NCI-H524 treated with DMSO at 0.1 percent for 48 hours (cell line): ENCODE measurements around the gene TSPAN9.

Source experiments
- DNase-seq: peaks from one replicate; lab custom pipeline; 2025; lab: John Stamatoyannopoulos, UW

TSPAN9 gene

GRCh38 chr12:3296409-3296701, 219.2 kb downstream of the TSPAN9 start:
- no peak for DNase-seq

GRCh38 chr12:3298603-3299002, 221.4 kb downstream of the TSPAN9 start:
- no peak for DNase-seq

- DNase-seq: peak; percentile 14
Measured at GRCh38 chr12:3299929-3300832, 223.0 kb downstream of the TSPAN9 start.

DNA sequence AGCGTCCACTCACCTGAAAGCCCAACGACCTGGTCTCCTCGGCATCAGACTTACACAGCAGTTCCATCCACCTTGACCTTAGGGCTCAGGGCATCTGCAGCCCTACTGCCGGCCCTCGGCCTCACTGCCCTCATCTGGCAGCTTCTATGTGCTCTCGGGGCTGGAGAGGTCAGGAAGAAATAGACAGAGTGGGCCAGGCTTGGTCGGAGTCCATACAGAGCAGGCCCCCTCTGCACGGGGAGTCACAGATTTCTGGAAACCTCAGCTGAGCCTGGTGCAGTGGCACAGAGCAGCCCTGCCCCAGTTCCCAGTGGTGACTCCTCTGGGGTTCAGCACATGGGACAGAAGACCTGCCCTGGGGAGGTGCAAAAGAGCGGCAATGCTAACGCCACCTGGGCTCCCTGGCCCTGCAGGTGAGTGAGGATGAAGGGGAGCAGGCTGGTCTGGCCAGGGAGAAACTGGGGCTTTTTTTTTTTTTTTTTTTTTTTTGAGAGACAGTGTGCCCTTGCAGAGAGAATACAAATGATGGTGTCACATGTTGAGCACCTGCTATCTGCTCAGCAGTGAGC, 223.7 kb downstream of the TSPAN9 start:
- no peak for DNase-seq

DNA sequence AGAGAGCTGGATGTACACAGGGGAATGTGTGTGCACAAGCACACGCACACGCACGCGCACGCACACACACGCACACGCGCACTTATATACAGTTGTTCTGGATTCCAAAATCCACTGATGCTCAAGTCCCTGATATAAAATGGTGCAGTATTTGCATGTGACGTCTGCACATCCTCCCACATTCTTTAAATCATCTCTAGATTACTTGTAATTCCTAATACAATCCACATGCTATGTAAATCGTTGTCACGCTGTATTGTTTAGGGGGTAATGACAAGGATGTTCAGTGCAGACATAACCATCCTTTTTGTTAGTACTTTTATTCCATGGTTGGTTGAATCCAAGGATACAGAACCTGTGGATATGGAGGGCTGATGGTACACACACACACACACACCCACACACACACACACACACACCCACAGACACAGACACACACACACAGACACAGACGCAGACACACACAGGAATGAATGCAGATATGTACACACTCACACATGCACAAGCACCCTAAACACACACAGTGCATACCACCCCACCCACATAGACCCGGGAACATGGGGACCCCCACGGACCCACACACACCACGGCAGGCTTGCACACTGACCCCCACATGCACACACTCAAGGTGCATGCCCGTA, 225.3 kb downstream of the TSPAN9 start:
- no peak for DNase-seq

DNA sequence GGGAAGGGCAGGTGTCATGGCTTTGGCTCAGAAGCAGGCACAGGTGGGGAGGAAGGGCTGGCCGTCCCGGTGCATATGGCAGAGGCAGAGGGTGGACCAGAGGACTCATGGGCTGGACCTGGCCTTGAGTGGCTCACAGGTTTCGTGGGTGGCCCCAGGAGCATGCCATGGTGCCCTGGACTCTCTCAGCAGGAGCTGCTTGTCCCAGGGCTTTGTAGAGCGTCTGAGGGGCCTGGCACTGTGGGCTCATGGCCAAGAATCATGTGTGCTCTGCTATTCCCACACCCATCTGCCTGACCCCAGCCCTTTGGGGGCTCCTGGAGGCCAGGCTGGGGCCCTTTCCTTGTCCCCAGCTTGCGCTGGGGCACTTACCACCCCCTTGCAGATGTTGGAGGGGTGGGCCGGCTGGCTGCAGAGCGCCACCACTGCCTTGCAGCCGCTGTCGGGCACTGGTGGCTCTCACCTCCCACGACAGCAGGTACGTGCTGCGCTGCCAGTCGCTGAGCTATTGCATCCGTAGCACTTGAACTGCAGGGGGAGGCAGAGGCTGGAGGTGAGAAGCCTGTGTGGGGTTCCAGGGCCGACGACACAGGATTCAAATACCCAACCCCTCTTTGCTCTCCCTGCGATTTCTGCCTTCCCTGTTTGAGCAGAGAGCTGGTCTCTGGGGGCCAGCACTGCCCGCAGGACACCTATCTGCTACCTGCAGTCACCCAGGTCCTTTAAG, 226.4 kb downstream of the TSPAN9 start:
- DNase-seq: no peak

DNA sequence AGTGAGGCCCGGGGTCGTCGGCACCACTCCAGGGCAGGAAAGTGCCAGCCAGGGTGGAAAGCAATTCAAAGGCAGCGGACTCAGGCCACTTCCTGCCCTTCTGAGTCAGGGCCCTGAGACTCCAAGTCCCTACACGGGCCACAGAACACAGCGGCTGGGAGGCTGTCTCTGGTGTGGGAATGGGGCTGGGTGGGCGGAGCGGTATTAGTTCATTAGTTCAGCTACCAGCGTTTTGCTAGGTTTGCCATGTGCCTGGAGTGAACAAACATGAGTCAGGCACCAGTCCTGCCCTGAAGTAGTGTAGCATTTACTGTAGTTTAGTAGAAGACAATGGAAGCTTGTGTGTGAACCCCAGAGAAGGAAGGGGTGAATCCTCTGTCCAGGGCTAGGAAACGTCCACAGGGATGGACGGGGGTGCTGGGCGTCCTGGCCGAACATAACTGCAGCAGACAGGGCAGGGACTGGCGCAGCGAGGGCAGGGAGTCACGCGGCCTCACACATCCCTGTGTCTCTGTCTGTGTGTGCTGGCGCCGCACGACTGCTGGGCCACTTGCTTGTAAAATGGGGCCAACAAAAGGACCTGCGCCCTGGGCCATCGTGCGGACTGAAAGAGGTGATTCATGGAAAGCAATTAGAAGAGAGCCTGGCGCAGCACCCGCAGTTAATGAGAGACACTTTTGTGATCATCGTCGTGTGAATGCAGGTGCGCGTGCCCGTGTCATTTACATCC, 227.4 kb downstream of the TSPAN9 start:
- DNase-seq: no peak

GRCh38 chr12:3305464-3305863, 228.3 kb downstream of the TSPAN9 start:
- DNase-seq: no peak

- no peak for DNase-seq
Measured at GRCh38 chr12:3305904-3306619, 228.9 kb downstream of the TSPAN9 start.

- no peak for DNase-seq
Measured at GRCh38 chr12:3307389-3307788, 230.2 kb downstream of the TSPAN9 start.

DNA sequence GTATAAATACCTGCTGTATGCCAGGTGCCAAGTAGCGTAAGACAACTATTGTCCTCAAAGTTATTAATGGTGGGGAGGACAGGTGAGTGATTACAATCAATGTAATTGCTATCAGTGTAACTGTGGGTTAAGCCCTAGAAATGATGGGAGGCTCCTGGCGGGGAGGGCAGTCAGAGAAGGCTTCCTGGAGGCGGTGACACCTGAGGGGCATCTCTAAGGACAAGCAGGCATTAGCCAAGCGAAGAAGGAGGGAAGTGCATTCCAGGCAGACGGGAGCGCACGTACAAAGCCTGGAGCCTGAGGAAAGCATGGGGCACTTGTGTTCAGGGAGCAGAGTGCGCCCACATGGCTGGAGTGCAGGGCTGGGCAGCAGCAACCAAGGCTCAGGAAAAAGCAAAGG, 230.9 kb downstream of the TSPAN9 start:
- DNase-seq: no peak

GRCh38 chr12:3308609-3309008, 231.4 kb downstream of the TSPAN9 start:
- DNase-seq: no peak

GRCh38 chr12:3309805-3310204, 232.6 kb downstream of the TSPAN9 start:
- DNase-seq: no peak

- no peak for DNase-seq
Measured at GRCh38 chr12:3310271-3311026, 233.3 kb downstream of the TSPAN9 start.

GRCh38 chr12:3311027-3311402, 233.8 kb downstream of the TSPAN9 start:
- DNase-seq: no peak

DNA sequence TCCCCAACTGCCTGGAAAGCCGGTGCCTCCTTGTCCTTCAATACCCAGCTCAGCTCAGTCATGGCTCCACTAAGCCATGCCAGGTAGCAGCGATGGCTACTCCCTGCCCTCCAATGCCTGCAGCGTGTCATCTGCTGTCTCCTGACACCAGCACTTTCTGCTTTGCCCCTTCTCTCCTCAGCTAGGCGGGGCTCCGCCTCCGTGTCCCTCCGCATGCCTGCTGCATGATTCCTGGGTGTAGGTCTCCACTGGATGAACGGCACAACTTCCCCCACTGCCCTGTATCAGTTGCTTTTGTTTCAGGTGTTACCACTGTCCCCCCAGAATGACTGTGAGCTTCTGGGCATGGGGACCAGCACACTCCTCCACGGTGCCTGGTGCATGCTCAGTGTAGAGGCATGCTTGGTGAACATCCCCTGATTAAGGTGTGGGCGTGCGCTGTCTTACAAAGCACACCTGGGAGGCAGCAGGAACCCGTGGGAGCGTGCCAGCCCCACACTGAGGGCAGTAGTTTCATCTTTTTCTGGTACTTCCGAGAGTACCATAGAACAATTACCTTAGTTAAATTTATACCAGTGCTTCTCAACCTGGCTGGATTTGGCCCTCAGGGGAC, 234.4 kb downstream of the TSPAN9 start:
- DNase-seq: no peak

- DNase-seq: no peak
Measured at GRCh38 chr12:3313066-3313465, 235.9 kb downstream of the TSPAN9 start.

DNA sequence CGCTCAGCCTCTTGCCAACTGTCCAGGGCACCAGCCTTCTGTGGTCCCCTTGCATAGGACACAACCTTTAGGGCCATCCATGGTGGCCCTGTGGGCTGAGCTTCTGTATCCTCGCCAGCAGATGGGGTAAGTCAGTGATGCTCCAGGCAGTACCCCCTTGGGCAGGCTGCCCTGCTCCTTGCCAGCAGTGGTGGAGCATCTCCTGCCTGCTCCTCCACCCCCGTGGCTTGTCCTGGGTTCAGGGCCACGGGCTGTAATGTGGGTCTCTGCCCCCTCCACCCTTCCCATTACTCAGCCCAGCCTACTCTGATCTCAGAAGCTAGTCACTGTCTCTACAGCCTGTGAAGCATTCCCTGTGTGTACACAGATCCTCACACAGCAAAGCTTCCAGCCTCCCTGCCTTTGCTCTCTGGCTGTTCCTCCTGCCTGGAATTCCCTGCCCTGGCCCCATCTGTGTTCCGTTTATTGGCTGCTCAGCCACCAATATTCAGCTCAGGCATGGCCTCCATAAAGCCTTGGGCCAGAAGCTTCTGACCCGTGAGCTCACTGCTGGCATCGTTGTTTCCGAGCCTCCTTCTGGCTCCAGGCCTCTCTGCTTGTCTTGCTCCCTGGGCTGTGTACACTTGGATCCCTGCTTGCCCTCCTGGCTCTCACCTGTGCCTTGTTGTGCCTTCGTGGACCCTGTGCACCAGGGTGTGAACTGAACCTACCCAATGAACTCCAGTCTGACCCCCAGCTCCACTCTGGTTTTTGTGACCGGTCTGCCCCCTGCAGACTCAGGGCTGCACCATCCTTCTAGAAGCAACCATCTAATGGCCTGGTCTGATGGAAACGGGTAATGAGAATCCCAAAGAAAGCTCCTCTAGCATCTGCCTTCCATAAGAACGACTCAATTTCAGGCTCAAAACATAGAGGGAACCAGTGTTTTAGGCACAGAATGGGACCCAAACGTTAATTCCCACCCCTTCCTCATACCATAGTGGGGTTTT, 236.8 kb downstream of the TSPAN9 start:
- DNase-seq: no peak

DNA sequence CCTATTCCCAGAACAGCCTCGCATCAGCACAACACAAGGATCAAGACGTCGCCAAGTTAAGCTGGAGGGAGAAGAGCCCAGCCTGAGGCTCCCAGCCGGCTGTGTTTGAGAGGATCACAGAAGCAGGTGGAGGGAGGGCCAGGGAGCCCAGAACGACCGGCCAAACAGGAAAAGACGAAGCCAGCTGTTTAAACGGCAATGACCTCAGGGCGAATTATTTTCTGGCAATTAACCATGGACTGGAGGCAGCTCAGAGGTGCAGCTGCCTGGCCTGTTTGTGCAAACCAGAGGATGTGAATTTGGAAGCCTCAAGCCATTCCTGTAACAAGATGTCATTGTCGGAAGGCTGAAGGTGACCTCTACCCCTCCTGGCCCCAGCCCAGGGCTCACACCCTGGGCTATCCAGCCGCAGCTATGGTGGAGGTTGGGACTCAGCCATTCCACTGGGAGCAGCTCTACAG, 238.1 kb downstream of the TSPAN9 start:
- DNase-seq: no peak
